Measurements from ENCODE around the gene ZSCAN22. TPM values are rescaled to one million over a fixed set of nuclear protein-coding genes. Genes with fewer than 3 reads are reported as not detected.

The ZSCAN22 gene
- total and polyA plus RNA-seq, 2 of the 13 experiments (the other 11 are each of a cell fraction or from before 2014, with no cell fraction given): 2.5 to 3.5 TPM

- no peak for TF ChIP-seq RAD51 (IDR thresholded peaks at IDR 0.05; ENCODE audit: borderline replicate concordance)
- no peak; the same call in 1 of the 2 replicates for TF ChIP-seq ZNF142 (CRISPR knock-in tag; IDR thresholded peaks at IDR 0.05)
- TF ChIP-seq ZNF207 (IDR thresholded peaks at IDR 0.05; ENCODE audit: borderline replicate concordance): no peak
- TF ChIP-seq TOPORS (CRISPR knock-in tag; IDR thresholded peaks at IDR 0.05): no peak
- TF ChIP-seq HIVEP1 (CRISPR knock-in tag; IDR thresholded peaks at IDR 0.05): 0 out of 2 replicates have a peak, but pooled peaks have one; percentile 39
- TF ChIP-seq PITX1 (CRISPR knock-in tag; IDR thresholded peaks at IDR 0.05): peak; percentile 60; the same call in 1 of the 2 replicates
- 0 out of 2 replicates have a peak, but pooled peaks have one; percentile 82 for TF ChIP-seq FOXO4 (CRISPR knock-in tag; conservative IDR thresholded peaks at IDR 0.05)
- TF ChIP-seq RCOR2 (CRISPR knock-in tag; IDR thresholded peaks at IDR 0.05): no peak
- 0 out of 2 replicates have a peak, but pooled peaks have one; percentile 7 for TF ChIP-seq KDM1A (CRISPR knock-in tag; IDR thresholded peaks at IDR 0.05)
- TF ChIP-seq BCL3 (CRISPR knock-in tag; IDR thresholded peaks at IDR 0.05): no peak; the same call in 1 of the 2 replicates
- peak; percentile 75; the same call in 1 of the 2 replicates for TF ChIP-seq ZSCAN9 (CRISPR knock-in tag; IDR thresholded peaks at IDR 0.05; ENCODE audit: borderline replicate concordance)
- no peak for TF ChIP-seq ZNF557 (CRISPR knock-in tag; IDR thresholded peaks at IDR 0.05)
- TF ChIP-seq ZNF124 (CRISPR knock-in tag; IDR thresholded peaks at IDR 0.05): peak; percentile 80
- TF ChIP-seq MNT (IDR thresholded peaks at IDR 0.05): no peak; the same call in none of the 2 replicates
- TF ChIP-seq FOSL1 (CRISPR knock-in tag; IDR thresholded peaks at IDR 0.05; ENCODE audit: borderline replicate concordance): no peak
- peak; percentile 90 for TF ChIP-seq POGZ (CRISPR knock-in tag; IDR thresholded peaks at IDR 0.05)
- TF ChIP-seq, protein P1, sequence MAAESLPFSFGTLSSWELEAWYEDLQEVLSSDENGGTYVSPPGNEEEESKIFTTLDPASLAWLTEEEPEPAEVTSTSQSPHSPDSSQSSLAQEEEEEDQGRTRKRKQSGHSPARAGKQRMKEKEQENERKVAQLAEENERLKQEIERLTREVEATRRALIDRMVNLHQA (CRISPR knock-in tag; IDR thresholded peaks at IDR 0.05): no peak
- TF ChIP-seq KLF16 (CRISPR knock-in tag; IDR thresholded peaks at IDR 0.05): peak in 1 of 2 experiments; percentile 95; a peak in 2 of 4 replicates
These were observed 54.1 kb downstream of the ZSCAN22 start, which contains the start of gene ZNF837 (continued) for GRCh38 chr19:58380662-58381459.
